ENCODE results near the gene KAT8.

- TF ChIP-seq CTCF (IDR thresholded peaks at IDR 0.05) (no peak), POLR2A (IDR thresholded peaks at IDR 0.05) (no peak)
Observed at GRCh38 chr16:31149332-31149731, 31.9 kb downstream of the KAT8 start.

Measured in uterus (tissue), 2 donors.